SK-N-MC (cell line): ENCODE data around the gene VSIG4.

ENCODE experiments used
- EZH2 ChIP-seq: fragments of 200-600 bp; sonication (generic); IDR thresholded peaks from one replicate; pipeline ENCODE4 v1.6.1; 2017; ENCODE audit warnings: antibody characterized with exemption
- FOXP2 ChIP-seq: optimal IDR thresholded peaks from 2 replicates; pipeline ENCODE3; 2011; ENCODE audit warnings: mild to moderate bottlenecking, moderate library complexity; ENCODE audit not compliant: insufficient read depth; ENCODE audit errors: extremely low read length, control extremely low read depth
- POLR2AphosphoS5 ChIP-seq: IDR thresholded peaks from 2 replicates; pipeline ENCODE4 v1.6.1; 2012; ENCODE audit warnings: mild to moderate bottlenecking, low read depth, low read length, borderline replicate concordance

GRCh38 chrX:66000628-66001272, 39.1 kb downstream of the VSIG4 start:
- TF ChIP-seq POLR2AphosphoS5 (no peak), EZH2 (no peak), FOXP2 (no peak)
